Measurements from ENCODE around the gene WNT2.
"Not testable (repeated sequence)": the region's sequence is repeated elsewhere in the genome, so short reads cannot be mapped to it uniquely, and the experiment has no call there.

WNT2 gene

GRCh38 chr7:117302396-117302795, 20.5 kb downstream of the WNT2 start:
- no peak for DNase-seq

DNA sequence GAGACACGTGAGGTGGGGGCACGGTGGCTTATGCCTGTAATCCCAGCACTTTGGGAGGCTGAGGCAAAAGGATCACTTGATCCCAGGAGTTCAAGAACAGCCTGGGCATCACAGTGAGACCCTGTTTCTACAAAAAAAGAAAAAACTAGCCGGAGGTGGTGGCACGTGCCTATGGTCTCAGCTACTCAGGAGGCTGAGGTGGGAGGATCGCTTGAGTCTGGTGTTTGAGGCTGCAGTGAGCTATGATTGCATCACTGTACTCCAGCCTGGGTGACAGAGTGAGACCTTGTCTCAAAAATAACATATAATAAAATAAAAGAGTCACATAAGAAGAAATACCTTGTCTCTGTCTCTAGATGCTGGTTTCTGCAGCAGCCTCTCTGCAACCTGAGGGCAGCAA, 22.4 kb downstream of the WNT2 start:
- not testable (repeated sequence) for DNase-seq

DNA sequence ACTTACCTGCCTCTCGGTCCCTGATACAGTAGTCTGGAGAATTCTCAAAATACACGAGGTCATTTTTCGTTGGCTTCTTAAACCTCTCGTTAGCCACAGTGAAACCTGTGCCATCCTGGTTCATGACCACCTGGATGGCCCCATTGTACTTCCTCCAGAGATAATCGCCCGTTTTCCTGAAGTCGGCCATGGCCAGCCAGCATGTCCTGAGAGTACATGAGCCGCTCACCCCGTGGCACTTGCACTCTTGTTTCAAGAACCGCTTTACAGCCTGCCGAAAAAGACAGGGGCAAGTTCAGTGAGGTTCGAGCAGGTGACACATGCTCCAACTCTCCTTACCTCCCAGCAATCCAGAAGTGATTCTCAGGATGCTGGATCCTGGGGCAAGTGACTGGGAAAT, 25.3 kb downstream of the WNT2 start:
- no peak for DNase-seq

DNA sequence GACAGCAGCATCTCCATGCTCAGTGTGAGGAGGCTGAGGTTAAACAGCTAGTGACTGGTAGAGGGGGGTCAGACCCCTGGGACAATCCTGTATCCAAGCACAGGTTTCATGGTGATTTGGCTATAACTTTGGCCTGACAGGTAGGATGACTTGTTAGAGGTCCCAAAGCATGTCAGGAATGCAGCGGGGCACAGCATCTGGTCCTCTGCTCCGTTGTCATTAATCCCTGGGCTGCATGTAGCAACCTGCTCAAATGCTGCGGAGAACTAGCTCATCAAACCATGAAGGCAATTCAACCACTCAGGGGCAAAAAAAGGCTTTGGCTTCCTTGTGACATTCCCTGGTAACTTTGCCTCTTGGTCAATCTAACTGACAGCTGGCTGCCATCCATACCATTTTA, 26.8 kb downstream of the WNT2 start:
- DNase-seq = no peak

DNA sequence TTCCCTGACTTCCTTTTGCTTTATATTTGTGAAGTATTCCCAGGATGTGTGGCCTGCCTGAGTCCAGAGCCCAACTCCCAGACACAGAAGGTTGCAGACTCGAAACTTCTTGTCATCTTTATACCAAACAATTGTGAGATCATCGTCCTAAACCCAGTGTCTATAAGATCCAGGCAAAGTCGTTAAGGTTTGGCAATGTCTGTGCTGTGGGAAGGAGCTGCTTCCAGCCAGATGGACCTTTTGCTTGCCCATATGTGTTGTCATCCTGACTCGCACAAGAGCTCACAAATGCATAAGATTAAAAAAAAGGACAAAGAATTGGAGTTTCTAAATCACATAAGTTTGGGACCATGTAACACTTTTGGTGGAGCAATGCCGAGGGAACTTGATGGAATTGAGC, 37.0 kb downstream of the WNT2 start:
- no peak for DNase-seq

DNA sequence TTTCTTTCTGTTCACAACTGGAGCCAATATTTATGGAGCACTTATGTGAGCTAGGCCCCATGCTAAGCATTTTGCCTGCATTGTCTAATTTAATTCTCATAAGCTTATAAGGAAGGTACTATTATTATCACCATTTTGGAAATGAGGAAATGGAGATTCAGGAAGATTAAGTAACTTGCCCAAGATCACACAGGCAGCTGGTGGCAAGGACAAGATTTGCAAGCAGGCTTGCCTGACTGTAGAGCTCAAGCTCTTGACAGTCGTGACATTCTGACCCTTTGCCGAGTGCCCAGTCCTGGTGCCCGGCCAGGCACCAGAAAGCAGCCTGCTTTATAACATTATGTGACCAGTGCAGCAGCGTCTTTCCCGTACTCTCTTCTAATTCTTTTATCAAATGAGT, 38.2 kb downstream of the WNT2 start:
- DNase-seq = no peak

DNA sequence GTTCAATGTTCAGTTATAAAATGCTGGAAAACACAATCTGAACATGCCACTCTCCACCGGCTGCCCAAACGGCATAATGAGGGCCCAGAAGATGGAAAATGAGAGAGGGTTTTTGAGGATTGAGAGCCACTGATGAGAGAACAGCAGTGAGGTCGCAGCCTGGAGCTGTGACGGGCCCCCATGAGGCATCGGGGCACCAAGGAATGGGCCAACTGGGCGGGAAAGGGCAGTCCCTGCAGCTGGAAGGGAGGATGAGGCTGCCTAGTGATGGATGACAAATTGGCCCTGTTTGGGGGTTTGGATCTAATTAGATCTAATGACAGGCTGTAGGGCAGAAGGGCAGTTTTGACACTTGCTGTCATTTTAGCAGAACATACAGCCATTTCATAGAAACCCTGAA, 39.1 kb downstream of the WNT2 start:
- DNase-seq = no peak

DNA sequence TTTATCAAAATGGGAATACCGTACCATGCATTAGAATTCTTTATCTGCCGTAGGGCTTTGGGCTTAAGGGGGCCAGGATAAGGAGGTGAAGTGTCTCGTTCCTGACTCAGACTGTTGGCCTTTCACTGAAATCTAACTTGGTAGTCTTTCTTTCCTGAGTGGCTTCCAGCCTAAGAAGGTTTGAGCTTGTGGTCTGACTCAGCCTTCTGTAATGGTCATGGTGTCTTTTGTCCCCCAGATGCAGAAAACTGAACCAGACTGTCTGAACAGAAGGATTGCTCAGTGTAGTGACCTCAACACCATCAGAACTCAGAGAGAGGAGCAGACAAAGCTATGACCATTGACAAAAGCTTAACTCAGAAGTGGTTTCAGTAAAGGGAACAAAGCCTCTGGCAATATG, 39.5 kb downstream of the WNT2 start:
- no peak for DNase-seq

GRCh38 chr7:117282239-117282812, 40.5 kb downstream of the WNT2 start:
- DNase-seq = no peak

- no peak for DNase-seq
These were observed 41.3 kb downstream of the WNT2 start for GRCh38 chr7:117281562-117281961.

DNA sequence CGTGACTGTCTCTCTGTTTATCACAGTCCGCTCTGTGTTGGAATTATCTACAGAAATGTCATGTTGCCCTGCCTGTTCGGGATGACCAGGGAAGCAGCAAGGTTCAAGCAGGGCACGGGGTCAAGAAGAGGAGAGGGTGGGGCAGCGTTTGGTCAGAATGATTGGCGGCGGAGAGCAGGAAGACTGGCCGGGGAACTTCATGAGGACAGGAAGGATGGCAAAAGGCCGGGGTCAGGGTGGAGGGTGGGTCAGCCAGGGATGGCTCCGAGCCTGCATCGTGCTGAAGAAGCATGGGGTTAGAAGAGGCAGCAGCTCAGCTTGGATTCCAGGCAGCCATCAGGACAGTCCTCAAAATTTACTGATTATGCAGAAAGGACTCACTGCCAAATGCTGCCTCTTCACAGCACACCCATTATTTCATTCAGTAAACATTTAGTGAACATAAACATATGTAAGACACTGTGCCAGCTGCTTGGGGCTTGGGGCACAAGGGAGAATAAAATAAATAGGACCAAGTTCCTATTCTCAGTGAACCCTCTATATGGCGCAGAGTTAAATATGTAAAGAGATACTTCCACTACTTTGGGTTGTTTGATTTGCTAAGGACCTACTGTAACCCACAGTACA, 42.8 kb downstream of the WNT2 start:
- no peak for DNase-seq

DNA sequence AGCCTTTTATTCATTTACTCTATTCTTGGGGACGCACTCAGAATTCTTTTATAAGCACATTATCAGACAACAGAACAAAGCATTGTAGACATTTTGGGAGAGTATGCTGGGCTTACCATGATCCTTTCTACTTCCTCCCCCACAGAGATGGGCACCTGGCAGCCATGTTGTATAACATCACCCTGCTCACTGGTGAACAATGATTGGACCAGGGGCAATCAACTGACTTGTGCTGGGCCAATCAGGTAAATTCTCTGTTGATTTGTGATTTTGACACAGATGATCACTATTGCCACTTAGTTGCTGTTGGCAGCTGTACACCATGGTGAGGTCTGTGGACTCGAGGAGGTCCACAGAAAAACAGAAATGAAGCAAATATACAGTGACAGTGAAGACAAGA, 43.7 kb downstream of the WNT2 start:
- no peak for DNase-seq

GRCh38 chr7:117278040-117278439, 44.8 kb downstream of the WNT2 start:
- no peak for DNase-seq

DNA sequence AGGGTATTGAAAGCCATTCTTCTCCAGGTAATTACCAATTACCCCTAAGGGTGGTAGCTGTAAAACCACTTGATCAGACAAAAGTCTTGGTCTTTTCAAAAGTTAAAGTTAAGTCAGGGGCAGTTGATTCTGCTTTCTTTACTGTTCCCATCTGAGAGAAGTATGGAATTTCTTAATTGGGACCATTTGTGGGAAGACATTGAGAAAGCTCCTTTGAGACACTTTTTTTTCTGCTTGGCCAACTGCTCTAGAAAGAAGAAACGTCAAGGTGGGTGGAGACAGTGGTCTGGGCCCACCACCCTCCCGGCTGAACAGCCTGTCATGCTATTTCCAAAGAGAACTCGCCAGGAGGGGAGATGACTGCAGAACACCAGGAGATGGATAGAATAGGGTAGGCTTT, 45.3 kb downstream of the WNT2 start:
- DNase-seq = no peak

DNA sequence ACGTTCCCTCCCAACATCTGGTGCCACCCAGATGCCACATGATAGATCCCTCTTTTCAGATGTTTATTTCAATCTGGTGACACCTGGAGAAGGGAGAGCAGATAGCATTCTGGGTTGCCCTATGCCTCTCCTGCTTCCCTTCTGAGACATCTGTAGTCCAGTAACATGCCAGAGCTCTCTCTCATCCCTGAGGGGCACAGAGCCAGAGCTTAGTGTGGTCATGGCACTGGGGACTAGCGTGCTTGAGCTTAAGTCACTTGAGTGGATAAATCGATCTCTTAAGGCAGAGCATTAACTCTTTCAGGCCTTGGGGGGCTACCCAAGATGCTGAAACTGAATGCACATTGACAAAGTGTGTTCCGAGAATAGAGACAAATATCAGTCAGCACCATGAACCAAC, 47.9 kb downstream of the WNT2 start:
- DNase-seq = no peak

- DNase-seq = peak; percentile 16
These were observed 49.0 kb downstream of the WNT2 start for GRCh38 chr7:117273814-117274225.

DNA sequence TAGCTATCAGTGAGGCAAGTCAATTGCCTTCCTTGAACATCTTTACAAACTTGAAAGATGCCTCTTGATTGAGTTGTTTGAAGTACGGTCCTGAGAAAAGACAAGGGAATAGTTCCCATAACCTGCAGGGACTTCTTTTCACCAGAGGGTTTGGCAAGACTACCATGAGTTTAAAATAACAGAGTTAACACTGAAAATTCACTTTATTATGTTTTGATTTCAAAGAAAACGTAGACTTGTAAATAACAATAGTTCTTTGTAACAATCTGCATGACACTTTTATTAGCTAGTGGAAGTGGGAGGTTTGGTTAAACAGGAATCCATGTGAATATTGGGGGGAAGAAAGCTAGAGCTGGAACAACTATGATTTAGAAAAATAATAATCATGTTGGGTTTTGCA, 49.5 kb downstream of the WNT2 start:
- DNase-seq = no peak

DNA sequence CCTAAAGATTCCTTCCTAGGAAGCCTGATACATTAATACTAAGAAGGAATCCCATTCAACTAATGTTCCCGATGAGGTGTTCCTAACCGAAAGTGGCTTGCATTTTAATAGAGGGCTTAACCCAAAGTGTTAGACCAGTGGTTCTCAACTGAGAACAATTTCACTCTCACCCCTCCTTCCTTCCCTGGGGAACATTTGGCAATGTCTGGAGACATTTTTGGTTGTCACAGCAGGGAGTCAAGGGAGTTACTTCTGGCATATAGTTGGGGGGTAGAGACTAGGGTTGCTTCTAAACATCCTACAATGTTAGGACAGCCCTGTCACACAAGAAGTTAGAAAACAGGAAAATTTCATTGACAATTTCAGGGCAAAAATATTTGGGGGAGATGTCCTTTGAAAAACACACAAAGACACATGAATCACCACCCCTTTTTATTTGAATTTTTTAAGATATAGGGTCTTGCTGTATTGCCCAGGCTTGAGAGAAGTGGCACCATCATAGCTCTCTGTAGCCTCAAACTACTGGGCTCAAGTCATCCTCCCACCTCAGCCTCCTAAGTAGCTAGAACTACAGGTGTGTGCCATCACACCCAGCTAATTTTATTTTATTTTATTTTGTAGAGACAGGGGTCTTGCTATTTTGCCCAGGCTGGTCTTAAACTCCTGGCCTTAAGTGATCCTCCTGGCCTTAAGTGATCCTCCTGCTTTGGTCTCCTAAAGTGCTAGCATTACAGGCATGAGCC, 50.7 kb downstream of the WNT2 start:
- no peak for DNase-seq

GRCh38 chr7:117271566-117271965, 51.3 kb downstream of the WNT2 start:
- DNase-seq = no peak

DNA sequence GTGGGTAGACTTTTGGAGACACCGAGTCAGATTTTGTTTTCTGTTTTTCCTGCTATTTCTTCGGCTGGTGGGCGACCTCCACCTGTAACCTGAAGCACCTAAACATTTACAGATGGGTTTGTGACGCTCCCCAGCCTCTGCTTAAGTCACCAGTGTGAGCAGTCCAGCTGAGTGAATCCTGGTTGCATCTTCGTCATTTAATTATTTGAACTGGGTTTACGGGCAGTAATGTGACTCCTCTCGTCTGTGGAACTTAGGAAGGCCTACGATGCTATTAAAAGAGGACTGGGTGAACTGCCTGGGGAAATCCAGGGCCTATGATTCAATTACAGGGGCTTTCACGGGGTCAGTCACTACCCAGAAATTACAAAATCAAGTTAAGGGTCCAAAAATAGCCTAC, 52.5 kb downstream of the WNT2 start:
- no peak for DNase-seq

- no peak for DNase-seq
These were observed 53.0 kb downstream of the WNT2 start for GRCh38 chr7:117269886-117270285.

DNA sequence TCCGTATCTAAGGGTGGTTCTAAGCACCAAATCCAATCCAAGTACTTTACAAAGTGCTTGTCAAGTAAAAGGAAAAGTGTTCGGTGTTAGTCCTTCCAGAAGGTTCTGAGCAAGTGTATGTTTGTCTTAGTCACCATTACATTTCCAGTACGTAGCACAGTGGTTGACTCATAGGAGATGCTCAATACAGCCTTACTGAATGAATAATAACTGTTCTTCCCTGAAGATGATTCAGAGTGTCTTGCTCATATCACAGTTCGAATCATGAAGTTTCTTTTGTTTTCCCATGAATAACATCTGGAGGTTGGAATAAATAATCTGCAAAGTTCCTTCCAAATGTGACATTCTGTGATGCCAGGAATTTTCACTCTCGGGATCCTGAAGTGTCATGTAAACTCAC, 53.4 kb downstream of the WNT2 start:
- DNase-seq = no peak

GRCh38 chr7:117264716-117265115, 58.1 kb downstream of the WNT2 start:
- DNase-seq = no peak

DNA sequence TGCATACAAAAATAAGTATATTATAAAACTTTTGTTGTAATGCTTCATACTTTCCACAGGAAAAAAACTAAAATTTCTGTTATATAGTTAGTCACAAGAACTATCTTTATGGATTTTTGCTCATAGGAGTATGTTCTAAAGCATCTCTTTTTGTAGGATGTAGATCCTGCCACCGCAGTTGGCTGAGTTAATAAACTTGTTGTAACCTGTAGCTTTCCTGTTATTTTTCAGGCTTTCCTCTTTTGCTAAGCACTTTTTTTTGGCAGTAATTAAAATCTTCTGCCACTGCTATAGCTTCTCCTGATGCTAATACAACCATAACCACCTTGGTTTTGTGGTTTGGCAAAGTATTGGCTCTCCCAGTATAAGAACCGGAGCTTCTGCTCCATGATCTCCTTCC, 60.3 kb downstream of the WNT2 start:
- DNase-seq = no peak

DNA sequence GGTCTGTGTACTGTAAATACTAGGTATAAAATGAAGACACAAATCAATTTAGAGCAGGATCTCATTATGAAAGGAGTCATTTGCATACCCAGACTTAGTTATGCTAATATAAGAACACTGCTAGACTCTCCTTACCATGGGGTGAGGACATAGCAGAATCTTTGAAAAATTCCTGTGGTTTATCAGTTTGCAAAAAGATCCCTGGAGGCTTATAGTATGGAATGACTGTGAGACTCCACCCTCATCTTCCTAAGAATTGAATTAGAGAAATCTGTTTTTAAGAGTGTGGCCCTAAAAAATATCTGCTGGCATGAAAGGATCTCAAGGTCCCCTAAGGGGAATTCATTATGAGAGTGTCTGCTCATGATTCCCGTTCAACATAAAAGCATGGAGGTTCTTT, 63.2 kb downstream of the WNT2 start:
- no peak for DNase-seq

All from NCI-H748 treated with DMSO at 0.1 percent for 48 hours (cell line).